Measurements from ENCODE around the gene SHMT2.

DNA sequence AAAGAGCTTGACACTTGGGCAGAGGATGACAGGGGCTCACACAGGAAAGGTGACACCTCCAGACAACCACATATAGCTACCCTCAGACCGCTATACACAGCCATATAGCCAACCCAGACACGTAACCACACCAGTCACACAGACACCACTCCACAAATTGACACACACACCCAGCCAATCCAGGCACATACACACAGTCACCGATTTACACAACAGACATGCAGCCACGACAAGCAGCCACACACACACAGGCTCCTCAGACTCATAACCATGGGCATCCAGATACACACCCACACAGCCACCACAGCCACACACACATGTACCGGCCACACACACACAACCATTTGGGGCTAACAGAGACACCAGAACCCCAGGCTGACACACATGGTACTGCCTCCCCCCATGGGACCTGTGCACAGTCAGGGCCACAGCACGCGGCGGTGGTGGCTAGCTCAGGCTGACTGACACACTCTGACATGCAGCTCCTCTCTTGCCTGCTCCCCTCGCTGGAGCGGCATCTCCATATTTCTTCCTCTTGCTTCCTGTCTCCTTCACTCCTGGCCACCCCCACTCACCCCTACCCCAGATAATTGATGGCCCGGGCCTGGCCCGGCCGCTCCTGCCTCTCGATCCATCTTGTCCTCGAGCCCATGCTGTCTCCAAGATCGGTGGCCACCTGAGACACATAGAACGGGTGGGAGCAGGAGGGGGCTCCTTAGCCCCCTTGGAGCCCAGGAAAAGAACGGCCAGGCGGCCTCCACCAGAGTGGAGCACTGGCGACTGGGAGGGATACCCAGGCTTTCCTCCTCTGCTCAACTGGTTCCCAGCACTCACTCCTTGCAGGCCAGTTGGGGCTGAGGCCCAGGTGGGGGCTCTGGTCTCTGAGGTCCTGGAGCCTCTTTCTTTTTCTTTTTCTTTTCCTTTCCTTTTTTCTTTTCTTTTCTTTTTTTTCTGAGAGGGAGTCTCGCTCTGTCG lies 6.0 kb upstream of the SHMT2 start:
- TF ChIP-seq, protein P1, sequence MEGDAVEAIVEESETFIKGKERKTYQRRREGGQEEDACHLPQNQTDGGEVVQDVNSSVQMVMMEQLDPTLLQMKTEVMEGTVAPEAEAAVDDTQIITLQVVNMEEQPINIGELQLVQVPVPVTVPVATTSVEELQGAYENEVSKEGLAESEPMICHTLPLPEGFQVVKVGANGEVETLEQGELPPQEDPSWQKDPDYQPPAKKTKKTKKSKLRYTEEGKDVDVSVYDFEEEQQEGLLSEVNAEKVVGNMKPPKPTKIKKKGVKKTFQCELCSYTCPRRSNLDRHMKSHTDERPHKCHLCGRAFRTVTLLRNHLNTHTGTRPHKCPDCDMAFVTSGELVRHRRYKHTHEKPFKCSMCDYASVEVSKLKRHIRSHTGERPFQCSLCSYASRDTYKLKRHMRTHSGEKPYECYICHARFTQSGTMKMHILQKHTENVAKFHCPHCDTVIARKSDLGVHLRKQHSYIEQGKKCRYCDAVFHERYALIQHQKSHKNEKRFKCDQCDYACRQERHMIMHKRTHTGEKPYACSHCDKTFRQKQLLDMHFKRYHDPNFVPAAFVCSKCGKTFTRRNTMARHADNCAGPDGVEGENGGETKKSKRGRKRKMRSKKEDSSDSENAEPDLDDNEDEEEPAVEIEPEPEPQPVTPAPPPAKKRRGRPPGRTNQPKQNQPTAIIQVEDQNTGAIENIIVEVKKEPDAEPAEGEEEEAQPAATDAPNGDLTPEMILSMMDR (IDR thresholded peaks at IDR 0.05; ENCODE audit: low read depth, low read length), result no peak
- no peak for TF ChIP-seq POLR2A (IDR thresholded peaks at IDR 0.05; ENCODE audit: extremely low read depth, insufficient read length)
- TF ChIP-seq MYC (IDR thresholded peaks at IDR 0.05; ENCODE audit: low read depth, low read length), result no peak

Data from NB4 (cell line).